Caco-2 (cell line): ENCODE data around the gene EPOP. TPM values are rescaled to one million over a fixed set of nuclear protein-coding genes. Genes with fewer than 3 reads are reported as not detected.
"Not testable (repeated sequence)": the region's sequence is repeated elsewhere in the genome, so short reads cannot be mapped to it uniquely, and the experiment has no call there.

ENCODE experiments used
- BruUV-seq: library from RNA; stranded (reverse); fragments of 400-500 nt; replicated peaks from 2 replicates; lab custom pipeline; 2021; lab: Mats Ljungman, UMichigan
- CTCF ChIA-PET: fragments of 300-600 bp; sonication (Branson Sonifier 250); formaldehyde crosslinking; loops from one replicate; lab custom pipeline; 2022; ENCODE audit warnings: antibody characterized with exemption; lab: Charles Lee
- POLR2A ChIA-PET: fragments of 300-600 bp; sonication (Branson Sonifier 250); formaldehyde crosslinking; loops from one replicate; lab custom pipeline; 2022; ENCODE audit warnings: antibody characterized with exemption; lab: Charles Lee
- DNase-seq, 2 experiments: peaks; one replicate each; pipeline versions ENCODE4 v3.0.0 to v3.0.0-alpha.2; 2020 to 2022
- H3K27me3 ChIP-seq: replicated peaks from 2 replicates; pipeline ENCODE4 v1.6.0; 2011; ENCODE audit warnings: low read length; ENCODE audit not compliant: control insufficient read depth, insufficient read depth
- H3K36me3 ChIP-seq: 2 replicates; pipeline ENCODE4 v1.5.1; 2011; ENCODE audit warnings: low read length; ENCODE audit not compliant: control insufficient read depth, insufficient read depth
- H3K4me1 ChIP-seq: fragments of 250-450 bp; sonication (Bioruptor Pico); 2 replicates; pipeline ENCODE4 v1.5.1; 2020; ENCODE audit warnings: mild to moderate bottlenecking
- H3K4me3 ChIP-seq: 2 replicates; pipeline ENCODE4 v1.5.1; 2011; ENCODE audit warnings: low read depth, mild to moderate bottlenecking, control low read depth, low read length
- H3K9me3 ChIP-seq: fragments of 250-450 bp; sonication (Bioruptor Pico); 2 replicates; pipeline ENCODE4 v1.5.1; 2020; ENCODE audit warnings: mild to moderate bottlenecking, moderate library complexity
- H3K27ac Mint-ChIP-seq: one replicate; pipeline ENCODE4 v1.8.0; 2022; ENCODE audit warnings: mixed read lengths; ENCODE audit not compliant: unreplicated experiment
- H3K27me3 Mint-ChIP-seq: one replicate; pipeline ENCODE4 v1.8.0; 2022; ENCODE audit warnings: mixed read lengths; ENCODE audit not compliant: insufficient read depth, unreplicated experiment
- H3K36me3 Mint-ChIP-seq: one replicate; pipeline ENCODE4 v1.8.0; 2022; ENCODE audit warnings: mild to moderate bottlenecking, mixed read lengths; ENCODE audit not compliant: insufficient read depth, unreplicated experiment
- H3K4me1 Mint-ChIP-seq: one replicate; pipeline ENCODE4 v1.8.0; 2022; ENCODE audit warnings: low read depth, mixed read lengths; ENCODE audit not compliant: unreplicated experiment
- H3K4me3 Mint-ChIP-seq: one replicate; pipeline ENCODE4 v1.8.0; 2022; ENCODE audit warnings: mild to moderate bottlenecking, moderate library complexity, mixed read lengths; ENCODE audit not compliant: unreplicated experiment
- H3K9me3 Mint-ChIP-seq: one replicate; pipeline ENCODE4 v1.8.0; 2022; ENCODE audit warnings: mixed read lengths; ENCODE audit not compliant: unreplicated experiment
- CTCF ChIP-seq, 2 experiments: fragments of 200-600 bp in 1 of 2; IDR thresholded peaks; 1 replicate in 1 of 2; 2 replicates in 1 of 2; pipeline versions ENCODE4 v1.5.1 to v1.8.0; 2011 to 2022; ENCODE audit warnings: antibody characterized with exemption in 1 of 2, control low read depth in 1 of 2, inconsistent platforms in 1 of 2, low read depth in 1 of 2, low read length in 1 of 2, mild to moderate bottlenecking in 1 of 2, moderate library complexity in 1 of 2; ENCODE audit not compliant: insufficient read depth in 1 of 2, severe bottlenecking in 1 of 2, unreplicated experiment in 1 of 2
- intact Hi-C: fragments of 100-400 bp; cut with micrococcal nuclease; formaldehyde crosslinking; loops from one replicate; pipeline ENCODE4 v1.10.0; 2022; ENCODE audit not compliant: unreplicated experiment
- total RNA-seq: library from RNA; stranded (reverse); gene quantifications from 2 replicates; pipeline ENCODE4 v1.2.3, GENCODE V29; 2022

The EPOP gene
- total RNA-seq, 1 experiment from 2014 or later, result 17.1 TPM

DNA sequence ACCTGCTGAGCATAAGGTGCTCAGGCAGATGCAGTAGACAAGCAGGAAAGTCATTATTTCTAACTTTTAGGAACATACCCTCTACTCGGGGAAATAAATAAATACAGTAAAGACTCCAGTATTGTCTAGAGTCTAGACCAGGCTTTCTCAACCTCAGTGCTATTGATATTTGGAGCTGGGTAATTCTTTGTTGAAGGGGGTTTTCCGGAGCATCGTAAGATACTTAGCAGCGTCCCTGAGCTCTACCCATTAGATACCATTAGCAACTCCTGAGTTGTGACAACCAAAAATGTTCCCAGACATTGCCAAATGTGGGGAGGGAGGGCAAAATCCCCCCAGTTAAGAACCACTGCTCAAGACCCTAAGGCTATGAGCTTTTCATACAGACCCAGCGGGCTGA is 21.1 kb downstream of the EPOP start:
- intact Hi-C loops, result no loop called here
- Histone ChIP-seq H3K36me3 (no peaks in the 10 kb centered on the region), H3K4me1 (peaks cover 13% of the 10 kb centered on the region), H3K27me3 (no peaks in the 10 kb centered on the region), H3K4me3 (no peak overlapping the region), H3K9me3 (no peaks in the 10 kb centered on the region)
- H3K27ac Mint-ChIP-seq, result no peak overlapping the region
- no peaks in the 10 kb centered on the region for H3K9me3 Mint-ChIP-seq
- H3K4me1 Mint-ChIP-seq, result no peaks in the 10 kb centered on the region
- no peak for DNase-seq
- H3K36me3 Mint-ChIP-seq, result no peaks in the 10 kb centered on the region
- no peaks in the 10 kb centered on the region for H3K27me3 Mint-ChIP-seq
- CTCF ChIA-PET, result interaction anchor here (1.4 to 1.9 kb wide), 2 partner anchors 47 to 95 kb away, joined by 4 to 5 read pairs; no protein-coding TSS in a partner anchor
- POLR2A ChIA-PET, result interaction anchor here (0.7 kb wide), 1 partner anchor 279 kb away, joined by 12 read pairs; no protein-coding TSS in a partner anchor
- TF ChIP-seq CTCF (IDR thresholded peaks at IDR 0.05; ENCODE audit: insufficient read depth in 1 of 2, low read depth in 1 of 2, low read length in 1 of 2, severe bottlenecking in 1 of 2, unreplicated experiment in 1 of 2), result no peak
- H3K4me3 Mint-ChIP-seq, result no peak overlapping the region
- no TSS peak for BruUV-seq

DNA sequence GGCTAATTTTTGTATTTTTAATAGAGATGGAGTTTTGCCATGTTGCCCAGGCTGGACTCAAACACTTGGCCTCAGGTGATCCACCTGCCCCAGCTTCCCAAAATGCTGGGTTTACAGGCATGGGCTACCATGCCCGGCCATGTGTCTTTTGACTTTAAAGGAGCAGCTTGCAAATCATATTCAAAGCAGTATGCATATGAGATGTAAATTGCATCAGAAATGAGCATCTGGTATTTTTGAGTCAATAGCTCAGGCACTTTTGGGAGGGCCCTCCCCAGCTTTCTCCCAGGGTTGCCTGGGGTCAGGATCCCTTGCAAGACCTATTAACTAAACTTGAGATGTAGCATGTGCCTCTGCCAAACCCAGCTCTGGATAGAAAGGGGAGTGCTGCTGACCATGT is 21.5 kb downstream of the EPOP start:
- no peak overlapping the region for H3K27ac Mint-ChIP-seq
- H3K27me3 Mint-ChIP-seq, result no peaks in the 10 kb centered on the region
- no peaks in the 10 kb centered on the region for H3K4me1 Mint-ChIP-seq
- ChIA-PET POLR2A (interaction anchor here (0.7 kb wide), 1 partner anchor 280 kb away, joined by 12 read pairs; no protein-coding TSS in a partner anchor), CTCF (interaction anchor here (1.4 to 1.9 kb wide), 2 partner anchors 47 to 94 kb away, joined by 4 to 5 read pairs; no protein-coding TSS in a partner anchor)
- H3K36me3 ChIP-seq, result no peaks in the 10 kb centered on the region
- H3K4me3 ChIP-seq, result no peak overlapping the region
- BruUV-seq, result no TSS peak
- intact Hi-C loops, result no loop called here
- H3K9me3 Mint-ChIP-seq, result no peaks in the 10 kb centered on the region
- H3K36me3 Mint-ChIP-seq, result no peaks in the 10 kb centered on the region
- no peaks in the 10 kb centered on the region for H3K27me3 ChIP-seq
- TF ChIP-seq CTCF (IDR thresholded peaks at IDR 0.05; ENCODE audit: insufficient read depth in 1 of 2, low read depth in 1 of 2, low read length in 1 of 2, severe bottlenecking in 1 of 2, unreplicated experiment in 1 of 2), result no peak
- no peak for DNase-seq
- H3K4me1 ChIP-seq, result peaks cover 11% of the 10 kb centered on the region
- H3K4me3 Mint-ChIP-seq, result no peak overlapping the region
- H3K9me3 ChIP-seq, result no peaks in the 10 kb centered on the region

GRCh38 chr17:38650653-38651173 is 24.0 kb downstream of the EPOP start:
- H3K36me3 Mint-ChIP-seq, H3K9me3 ChIP-seq, H3K4me1 Mint-ChIP-seq, H3K4me3 Mint-ChIP-seq, BruUV-seq, H3K36me3 ChIP-seq, H3K9me3 Mint-ChIP-seq, intact Hi-C loops, H3K27ac Mint-ChIP-seq, H3K4me3 ChIP-seq, DNase-seq, H3K27me3 Mint-ChIP-seq, H3K4me1 ChIP-seq, H3K27me3 ChIP-seq: not testable (repeated sequence)
- POLR2A ChIA-PET, result interaction anchor here (0.6 kb wide), 1 partner anchor 220 kb away, joined by 5 read pairs; no protein-coding TSS in a partner anchor
- CTCF ChIA-PET, result interaction anchor here (1.7 kb wide), 1 partner anchor 12 kb away, joined by 5 read pairs; no protein-coding TSS in a partner anchor
